Measurements from ENCODE around the gene PNP.

The PNP gene

GRCh38 chr14:20428802-20429201, 40.4 kb upstream of the PNP start:
- H3K9ac ChIP-seq (ENCODE audit: insufficient read length, low read depth): no peak overlapping the region
- no peak for DNase-seq (ENCODE audit: low read depth, low spot score)
- TF ChIP-seq SUZ12 (IDR thresholded peaks at IDR 0.05; ENCODE audit: extremely low read depth, insufficient read depth, insufficient read length) (no peak), ZNF274 (IDR thresholded peaks at IDR 0.05; ENCODE audit: low read depth, low read length) (no peak), YY1 (IDR thresholded peaks at IDR 0.05; ENCODE audit: insufficient read depth, insufficient read length) (no peak)
- H3K4me1 ChIP-seq (ENCODE audit: insufficient read depth, insufficient read length): no peaks in the 10 kb centered on the region
- no peak overlapping the region for H3K4me3 ChIP-seq (ENCODE audit: insufficient read length, low read depth)
- no peaks in the 10 kb centered on the region for H3K9me3 ChIP-seq (ENCODE audit: insufficient read depth, low read length)
- no peaks in the 10 kb centered on the region for H3K36me3 ChIP-seq (ENCODE audit: insufficient read depth, insufficient read length, low read length)
- no peaks in the 10 kb centered on the region for H3K27me3 ChIP-seq (ENCODE audit: insufficient read depth, insufficient read length)

- Histone ChIP-seq H3K9ac (ENCODE audit: insufficient read length, low read depth) (no peak overlapping the region), H3K9me3 (ENCODE audit: insufficient read depth, low read length) (no peaks in the 10 kb centered on the region), H3K4me3 (ENCODE audit: insufficient read length, low read depth) (no peak overlapping the region), H3K27me3 (ENCODE audit: insufficient read depth, insufficient read length) (no peaks in the 10 kb centered on the region), H3K36me3 (ENCODE audit: insufficient read depth, insufficient read length, low read length) (no peaks in the 10 kb centered on the region), H3K4me1 (ENCODE audit: insufficient read depth, insufficient read length) (no peaks in the 10 kb centered on the region)
- DNase-seq (ENCODE audit: low read depth, low spot score): no peak
- no peak for TF ChIP-seq SUZ12 (IDR thresholded peaks at IDR 0.05; ENCODE audit: extremely low read depth, insufficient read depth, insufficient read length)
These were observed 39.2 kb upstream of the PNP start for GRCh38 chr14:20429801-20430669.

GRCh38 chr14:20434701-20435581, 34.3 kb upstream of the PNP start:
- TF ChIP-seq SUZ12 (IDR thresholded peaks at IDR 0.05; ENCODE audit: extremely low read depth, insufficient read depth, insufficient read length) (no peak), ZNF274 (IDR thresholded peaks at IDR 0.05; ENCODE audit: low read depth, low read length) (no peak), YY1 (IDR thresholded peaks at IDR 0.05; ENCODE audit: insufficient read depth, insufficient read length) (no peak)
- no peak for DNase-seq (ENCODE audit: low read depth, low spot score)
- H3K4me3 ChIP-seq (ENCODE audit: insufficient read length, low read depth): no peak overlapping the region
- H3K9me3 ChIP-seq (ENCODE audit: insufficient read depth, low read length): no peaks in the 10 kb centered on the region
- no peak overlapping the region for H3K9ac ChIP-seq (ENCODE audit: insufficient read length, low read depth)
- H3K36me3 ChIP-seq (ENCODE audit: insufficient read depth, insufficient read length, low read length): no peaks in the 10 kb centered on the region
- H3K4me1 ChIP-seq (ENCODE audit: insufficient read depth, insufficient read length): no peaks in the 10 kb centered on the region
- no peaks in the 10 kb centered on the region for H3K27me3 ChIP-seq (ENCODE audit: insufficient read depth, insufficient read length)

- Histone ChIP-seq H3K9me3 (ENCODE audit: insufficient read depth, low read length) (no peaks in the 10 kb centered on the region), H3K4me3 (ENCODE audit: insufficient read length, low read depth) (no peak within 1 kb of the TSS), H3K36me3 (ENCODE audit: insufficient read depth, insufficient read length, low read length) (no peaks in the 10 kb centered on the region), H3K27me3 (ENCODE audit: insufficient read depth, insufficient read length) (no peaks in the 10 kb centered on the region), H3K9ac (ENCODE audit: insufficient read length, low read depth) (no peak within 1 kb of the TSS), H3K4me1 (ENCODE audit: insufficient read depth, insufficient read length) (no peaks in the 10 kb centered on the region)
- no peak for TF ChIP-seq ZNF274 (IDR thresholded peaks at IDR 0.05; ENCODE audit: low read depth, low read length)
- no peak for TF ChIP-seq YY1 (IDR thresholded peaks at IDR 0.05; ENCODE audit: insufficient read depth, insufficient read length)
- no peak for TF ChIP-seq SUZ12 (IDR thresholded peaks at IDR 0.05; ENCODE audit: extremely low read depth, insufficient read depth, insufficient read length)
- no peak for DNase-seq (ENCODE audit: low read depth, low spot score)
These were observed 33.4 kb upstream of the PNP start, which contains the start of gene KLHL33 for GRCh38 chr14:20435582-20436362. Gene KLHL33 (minus strand): TSS chr14:20436166. CDS start chr14:20435811, 355 bp downstream.

- Histone ChIP-seq H3K4me3 (ENCODE audit: insufficient read length, low read depth) (no peak overlapping the region), H3K36me3 (ENCODE audit: insufficient read depth, insufficient read length, low read length) (no peaks in the 10 kb centered on the region), H3K9me3 (ENCODE audit: insufficient read depth, low read length) (no peaks in the 10 kb centered on the region), H3K9ac (ENCODE audit: insufficient read length, low read depth) (no peak overlapping the region), H3K27me3 (ENCODE audit: insufficient read depth, insufficient read length) (no peaks in the 10 kb centered on the region), H3K4me1 (ENCODE audit: insufficient read depth, insufficient read length) (no peaks in the 10 kb centered on the region)
- DNase-seq (ENCODE audit: low read depth, low spot score): no peak
- no peak for TF ChIP-seq YY1 (IDR thresholded peaks at IDR 0.05; ENCODE audit: insufficient read depth, insufficient read length)
These were observed 32.8 kb upstream of the PNP start for GRCh38 chr14:20436363-20436755.

GRCh38 chr14:20438664-20439063, 30.5 kb upstream of the PNP start:
- H3K4me3 ChIP-seq (ENCODE audit: insufficient read length, low read depth): no peak overlapping the region
- TF ChIP-seq YY1 (IDR thresholded peaks at IDR 0.05; ENCODE audit: insufficient read depth, insufficient read length) (no peak), ZNF274 (IDR thresholded peaks at IDR 0.05; ENCODE audit: low read depth, low read length) (no peak), SUZ12 (IDR thresholded peaks at IDR 0.05; ENCODE audit: extremely low read depth, insufficient read depth, insufficient read length) (no peak)
- no peak for DNase-seq (ENCODE audit: low read depth, low spot score)
- H3K36me3 ChIP-seq (ENCODE audit: insufficient read depth, insufficient read length, low read length): peaks cover 5% of the 10 kb centered on the region
- H3K9ac ChIP-seq (ENCODE audit: insufficient read length, low read depth): no peak overlapping the region
- H3K9me3 ChIP-seq (ENCODE audit: insufficient read depth, low read length): no peaks in the 10 kb centered on the region
- H3K4me1 ChIP-seq (ENCODE audit: insufficient read depth, insufficient read length): no peaks in the 10 kb centered on the region
- no peaks in the 10 kb centered on the region for H3K27me3 ChIP-seq (ENCODE audit: insufficient read depth, insufficient read length)
